ENCODE data around the gene KLF15. TPM values are rescaled to one million over a fixed set of nuclear protein-coding genes. Genes with fewer than 3 reads are reported as not detected.

The KLF15 gene
- 28.1 TPM for total RNA-seq

DNA sequence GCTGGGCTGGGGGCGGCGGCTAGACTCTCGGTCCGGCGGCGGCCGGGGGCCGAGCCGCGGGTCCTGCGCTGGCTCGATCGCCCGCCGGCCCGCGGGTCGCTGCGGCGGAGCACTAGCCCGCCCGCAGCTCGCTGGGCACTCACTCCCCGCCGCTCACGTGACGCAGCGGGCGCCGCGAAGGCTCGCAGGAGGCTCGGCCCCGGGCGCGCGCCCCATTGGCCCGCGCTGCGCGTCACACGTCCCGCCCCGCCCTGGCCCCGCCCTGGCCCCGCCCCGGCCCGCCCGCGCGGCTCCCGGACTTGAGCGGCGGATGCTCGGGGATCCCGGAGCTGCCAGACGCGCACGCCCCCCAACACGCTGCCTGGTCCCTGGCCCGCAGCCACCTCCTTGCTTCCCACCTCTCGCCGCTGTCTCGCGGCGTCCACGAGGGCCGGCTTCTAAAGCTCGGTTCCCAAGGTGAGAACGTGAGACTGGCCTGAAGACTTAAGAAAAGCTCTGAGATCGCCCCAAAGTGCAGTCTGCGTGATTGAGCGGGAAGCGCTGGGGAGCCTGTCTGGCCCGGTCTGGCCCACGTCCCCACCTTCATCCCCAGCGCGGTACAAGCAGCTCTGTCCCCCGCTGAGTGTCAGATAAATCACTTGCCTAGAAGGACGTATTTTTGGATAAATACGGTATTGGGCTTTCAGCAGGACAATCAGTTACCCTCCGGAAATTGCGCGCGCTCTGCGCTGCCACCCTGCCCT lies at the start of gene KLF15:
Gene KLF15 (minus strand): TSS at position 114 of the 743 bp plus-strand sequence. CDS start 4,486 bp downstream, outside the sequence.
- peak; percentile 90 for DNase-seq (ENCODE audit: low spot score)

DNA sequence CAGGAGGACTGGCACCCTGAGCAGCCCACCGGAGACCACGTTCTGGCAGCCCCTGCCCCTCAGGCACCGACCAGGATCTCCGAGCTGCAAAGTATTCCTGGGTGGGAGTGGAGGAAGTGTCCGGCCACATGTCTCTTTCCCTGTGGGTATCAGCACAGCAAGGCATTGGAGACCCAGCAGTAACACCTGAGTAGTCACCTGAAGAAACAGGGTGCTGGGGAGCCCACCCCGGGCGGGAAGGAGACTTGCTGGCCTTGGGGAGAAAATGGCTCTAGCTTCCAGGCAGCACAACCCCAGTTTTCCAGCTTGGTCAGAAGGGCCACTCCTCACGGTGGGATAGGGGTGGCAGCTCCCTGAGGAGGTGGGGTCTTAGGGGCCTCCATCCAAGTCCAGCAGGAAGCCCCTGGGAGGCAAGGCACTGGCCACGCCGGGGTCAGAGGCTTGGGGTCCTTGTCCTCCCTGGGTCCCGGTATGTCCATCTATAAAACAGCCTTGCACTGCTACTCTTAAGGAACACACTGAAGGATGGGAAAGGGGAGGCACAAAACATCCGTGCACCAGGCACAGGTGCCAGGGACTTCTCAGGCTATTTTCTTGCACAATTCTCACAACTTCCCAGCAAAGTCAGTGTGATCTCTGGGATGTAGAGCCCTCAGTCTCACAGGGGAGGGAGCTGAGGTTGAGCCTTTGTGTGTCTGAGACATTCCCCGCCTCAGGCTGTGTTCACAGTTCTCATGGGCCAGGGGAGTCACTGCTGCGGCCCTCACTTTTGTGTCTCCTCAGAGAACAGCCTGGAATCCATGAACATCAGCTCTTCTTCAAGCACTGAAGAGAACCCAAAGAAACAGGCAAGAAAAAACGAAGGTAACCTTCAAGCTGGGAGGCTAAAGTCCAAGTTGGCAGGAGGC lies 49.4 kb upstream of the KLF15 start:
- no peak for DNase-seq (ENCODE audit: low spot score)

- DNase-seq (ENCODE audit: low spot score): no peak
Measured at GRCh38 chr3:126402666-126403302, 45.6 kb upstream of the KLF15 start.

GRCh38 chr3:126402178-126402577 lies 45.0 kb upstream of the KLF15 start:
- DNase-seq (ENCODE audit: low spot score): no peak

DNA sequence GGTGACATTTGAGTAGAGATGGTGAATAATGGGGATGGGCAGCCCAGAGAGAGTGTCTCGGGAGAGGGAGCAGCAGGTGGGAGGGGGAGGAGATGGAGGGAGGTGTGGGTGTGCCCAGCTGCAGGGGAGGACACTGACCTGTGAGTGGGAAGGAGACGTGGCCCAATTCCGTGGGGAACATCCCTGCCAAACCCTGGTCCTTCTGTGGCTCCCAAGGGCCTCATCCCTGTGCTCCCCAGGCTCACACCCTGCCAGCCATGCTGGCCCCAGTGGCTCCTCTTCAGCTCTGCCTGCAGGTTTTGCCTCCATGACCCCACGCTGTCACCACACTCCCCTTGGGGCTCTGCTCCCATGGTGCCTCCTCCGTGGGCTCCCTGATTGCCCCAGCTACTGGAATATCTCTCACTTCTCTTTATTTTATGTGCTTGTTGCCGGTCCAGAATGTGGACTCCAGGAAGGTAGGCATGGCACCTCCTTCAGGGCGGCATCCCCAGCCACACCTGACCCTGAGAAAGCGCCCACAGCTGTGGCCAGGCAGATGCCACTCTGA lies 44.5 kb upstream of the KLF15 start:
- DNase-seq (ENCODE audit: low spot score): no peak

DNA sequence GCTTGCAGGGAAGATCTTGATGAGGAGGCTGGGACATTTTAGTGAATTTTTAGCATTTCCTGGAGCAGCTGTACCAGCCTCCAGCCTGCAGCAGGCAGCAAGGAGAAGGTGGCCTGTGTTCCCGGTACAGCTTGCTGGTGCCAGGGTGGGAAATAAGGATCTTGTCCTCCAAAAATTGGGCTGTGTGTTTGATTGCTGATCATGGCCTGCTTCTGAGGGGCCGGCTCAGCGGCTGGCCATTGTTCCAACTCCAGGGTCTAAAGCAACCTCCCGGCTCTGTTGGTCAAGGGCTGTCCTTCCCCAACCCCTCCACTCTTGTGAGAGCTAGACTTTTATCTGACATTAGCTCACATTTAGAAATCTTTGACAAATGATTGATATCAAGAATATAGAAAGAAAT lies 42.5 kb upstream of the KLF15 start:
- DNase-seq (ENCODE audit: low spot score): no peak

DNA sequence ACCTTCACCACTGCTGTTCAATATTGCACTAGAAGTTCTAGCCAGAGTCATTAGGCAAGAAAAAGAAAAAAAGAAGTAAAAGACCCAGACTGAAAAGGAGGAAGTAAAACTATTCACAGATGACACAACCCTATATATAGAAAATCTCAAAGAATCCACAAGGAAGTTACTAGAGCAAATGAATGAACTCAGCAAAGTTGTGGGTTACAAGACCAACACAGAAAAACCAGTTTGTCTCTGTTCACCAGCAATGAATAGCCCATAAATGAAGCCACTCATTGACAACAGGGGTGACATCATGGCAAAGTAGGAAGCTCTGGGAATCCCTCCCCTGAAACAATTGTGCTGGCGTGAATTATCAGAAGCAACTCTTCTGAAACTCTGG lies 42.1 kb upstream of the KLF15 start:
- no peak for DNase-seq (ENCODE audit: low spot score)

- no peak for DNase-seq (ENCODE audit: low spot score)
Measured at GRCh38 chr3:126398423-126399350, 41.5 kb upstream of the KLF15 start.

DNA sequence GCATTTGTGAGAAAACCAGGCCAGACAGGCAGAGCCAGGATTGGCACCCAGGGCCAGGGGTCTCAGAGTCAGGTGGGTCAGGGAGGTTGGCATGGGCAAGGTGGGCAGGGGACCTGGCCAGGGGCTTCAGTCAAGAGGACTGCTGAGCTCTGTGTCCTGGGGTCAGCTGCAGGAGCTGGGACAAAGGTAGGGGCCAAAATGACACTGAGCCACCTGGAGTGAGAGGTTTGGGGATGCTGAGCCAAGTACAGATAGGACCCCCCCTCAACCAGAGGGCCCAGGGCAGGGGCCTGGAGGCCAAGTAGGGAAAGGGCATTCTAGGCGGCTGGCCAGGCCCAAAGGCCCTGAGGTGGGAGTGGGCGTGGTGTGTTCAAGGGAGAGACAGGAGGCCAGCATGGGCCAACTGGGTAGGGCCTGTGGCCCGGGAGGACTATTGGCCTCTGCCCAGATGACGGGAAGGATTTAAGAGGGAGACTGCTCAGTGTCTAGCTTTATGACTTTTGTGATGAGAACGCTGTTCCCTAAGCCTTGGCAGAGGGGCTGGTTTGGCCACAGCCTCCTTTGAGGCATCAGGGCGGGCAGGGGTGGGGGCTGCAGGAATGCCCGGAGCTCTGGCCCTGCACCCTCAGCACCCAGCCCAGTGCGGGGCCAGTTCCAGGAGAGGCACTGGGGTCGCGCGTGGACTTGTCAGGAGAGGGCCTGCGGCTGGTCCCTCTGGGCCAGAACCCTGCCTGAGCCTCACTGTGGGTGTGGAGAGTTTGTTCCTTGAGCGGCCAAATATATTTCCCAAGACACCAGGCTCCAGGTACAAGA lies 40.6 kb upstream of the KLF15 start:
- DNase-seq (ENCODE audit: low spot score): no peak

GRCh38 chr3:126396536-126396935 lies 39.3 kb upstream of the KLF15 start:
- no peak for DNase-seq (ENCODE audit: low spot score)

DNA sequence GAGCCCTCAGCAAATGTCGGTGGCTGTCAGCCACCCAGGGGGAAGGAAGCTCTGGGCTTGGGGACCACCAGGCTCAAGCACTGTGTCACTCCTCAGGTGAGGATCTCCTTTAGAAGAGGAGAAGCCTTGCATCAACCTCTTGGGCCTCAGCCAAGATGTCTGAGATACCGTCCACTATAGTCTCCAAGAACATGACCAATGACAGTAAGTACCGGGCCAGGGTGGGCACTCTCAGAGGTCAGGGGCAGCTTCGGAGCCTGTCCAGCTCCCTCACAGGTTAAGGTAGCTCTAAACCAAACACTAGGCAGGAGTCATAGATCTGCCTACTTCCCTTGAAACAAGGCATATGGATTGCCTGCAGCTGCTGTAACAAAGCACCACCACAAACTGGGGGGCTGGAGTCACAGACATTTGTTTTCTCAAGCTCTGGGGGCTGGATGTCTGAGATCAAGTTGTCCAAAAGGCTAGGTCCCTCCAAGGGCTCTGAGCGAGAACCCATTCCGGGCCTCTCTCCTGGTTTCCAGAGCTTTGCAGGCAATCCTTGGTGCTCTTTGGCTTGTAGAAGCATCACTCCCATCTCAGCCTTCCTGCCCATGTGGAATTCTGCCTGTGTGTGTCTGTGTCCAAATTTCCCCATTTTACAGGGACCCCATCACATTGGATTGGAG lies 38.8 kb upstream of the KLF15 start:
- no peak for DNase-seq (ENCODE audit: low spot score)

DNA sequence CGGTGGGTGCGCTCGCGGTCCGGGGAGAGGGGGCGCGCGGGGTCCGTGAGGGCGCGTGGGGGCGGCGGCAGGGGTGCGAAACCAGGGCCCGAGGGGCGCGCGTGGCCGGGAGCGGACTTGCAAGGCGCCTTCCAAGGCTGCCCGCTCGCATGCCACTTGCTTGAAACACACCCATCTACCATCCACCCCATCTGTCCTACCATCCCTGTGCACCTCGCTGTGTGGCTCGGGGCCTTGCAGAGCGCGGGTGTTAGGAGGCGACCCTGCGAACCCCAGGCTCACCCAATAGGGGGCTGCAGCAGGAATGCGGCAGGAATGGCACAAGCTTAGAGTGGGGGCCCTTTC lies 37.7 kb upstream of the KLF15 start:
- DNase-seq (ENCODE audit: low spot score): no peak

DNA sequence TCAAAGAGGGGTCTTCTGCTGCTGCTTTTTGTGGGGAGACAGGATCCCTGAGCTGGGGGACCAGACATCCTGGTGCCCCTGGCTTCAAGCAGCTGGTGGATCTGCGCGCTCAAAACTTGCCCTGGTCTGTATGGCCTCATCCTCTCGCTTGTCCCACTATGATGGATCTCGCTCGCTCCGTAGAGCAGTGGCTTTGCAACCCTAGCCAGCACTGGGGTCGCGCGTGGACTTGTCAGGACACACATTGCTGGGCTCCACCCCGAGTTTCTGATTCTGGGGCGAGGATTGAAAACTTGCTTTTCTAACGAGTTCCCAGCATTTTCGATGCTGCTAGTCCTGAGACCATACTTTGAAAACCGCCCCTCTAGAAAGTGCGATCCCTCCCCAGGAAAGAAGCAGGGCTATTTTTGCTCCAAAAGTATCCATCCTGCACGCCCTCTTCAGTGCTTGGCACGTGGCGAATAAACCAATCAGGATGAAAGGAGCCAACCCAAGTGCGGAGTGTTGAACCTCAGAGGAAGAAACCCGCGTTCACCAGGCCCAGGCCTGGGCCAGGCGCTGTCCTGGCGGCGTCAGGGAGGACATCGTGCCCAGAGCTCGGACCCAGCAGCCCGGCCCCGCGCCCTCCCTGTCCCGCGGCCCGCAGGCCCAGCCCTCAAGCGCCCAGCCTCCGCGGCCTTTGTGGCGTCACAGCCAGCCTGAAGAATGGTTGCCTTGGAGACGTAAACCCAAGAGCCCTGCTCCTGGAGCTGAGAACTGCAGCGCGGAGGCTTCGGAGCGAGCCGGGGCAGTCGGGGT lies 37.2 kb upstream of the KLF15 start, which contains the start of gene CFAP100:
Gene CFAP100 (plus strand): TSS at position 731 of the 798 bp plus-strand sequence. CDS start 1,092 bp downstream, outside the sequence.
- peak; percentile 24 for DNase-seq (ENCODE audit: low spot score)

- DNase-seq (ENCODE audit: low spot score): no peak
Measured at GRCh38 chr3:126393563-126393962, 36.4 kb upstream of the KLF15 start.

DNA sequence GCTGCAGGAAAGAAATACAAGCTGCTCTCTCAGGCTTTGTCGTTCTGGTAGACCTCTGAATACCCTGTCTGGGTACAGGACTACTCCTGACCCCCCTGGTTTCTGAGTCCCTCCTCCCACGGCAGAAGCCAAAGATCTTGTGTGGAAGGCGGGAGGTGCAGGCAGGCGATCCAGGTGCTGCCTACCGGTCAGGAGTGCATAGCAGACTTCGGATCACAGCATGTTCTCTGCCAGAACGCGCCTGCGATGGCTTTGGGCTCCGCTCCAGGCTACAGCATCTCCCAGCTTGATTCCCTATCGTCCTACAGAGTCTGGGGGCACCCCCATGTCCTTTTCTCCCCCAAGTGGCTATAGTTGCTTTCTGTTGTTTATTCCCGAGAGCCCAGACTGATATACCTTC lies 35.0 kb upstream of the KLF15 start:
- DNase-seq (ENCODE audit: low spot score): no peak

- DNase-seq (ENCODE audit: low spot score): no peak
Measured at GRCh38 chr3:126391631-126392030, 34.4 kb upstream of the KLF15 start.

DNA sequence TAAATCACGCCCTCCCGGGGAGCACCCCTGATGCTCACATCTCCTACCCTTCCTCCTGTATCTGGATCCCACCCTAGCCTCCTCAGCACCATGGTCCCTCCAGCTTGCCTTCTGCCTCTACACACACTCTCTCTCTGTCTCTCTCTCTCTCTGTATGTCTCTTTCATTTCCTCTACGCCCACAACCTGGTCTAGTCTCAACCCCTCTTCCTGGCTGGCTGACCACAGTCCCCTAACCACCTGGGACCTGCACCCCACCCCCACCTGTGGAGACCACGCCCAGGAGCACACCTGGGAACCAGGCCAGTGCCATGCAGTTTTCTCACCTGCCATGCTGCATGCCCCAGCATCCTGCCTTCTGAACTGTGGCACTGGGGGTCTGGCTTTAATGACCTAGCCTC lies 33.5 kb upstream of the KLF15 start:
- DNase-seq (ENCODE audit: low spot score): no peak

- no peak for DNase-seq (ENCODE audit: low spot score)
Measured at GRCh38 chr3:126390201-126390600, 33.0 kb upstream of the KLF15 start.

GRCh38 chr3:126389794-126390146 lies 32.6 kb upstream of the KLF15 start:
- DNase-seq (ENCODE audit: low spot score): no peak
